DND-41 (cell line): ENCODE results near the gene DQX1.

Experiments used
- ATAC-seq: fragments of 200-7000 bp; cut with Tn5 transposase; 3 replicates; pipeline ENCODE4 v1.9.1; 2021; ENCODE audit warnings: low read depth; ENCODE audit not compliant: insufficient read depth
- DNase-seq: peaks from one replicate; pipeline ENCODE4 v3.0.0-alpha.2; 2020
- H2AFZ ChIP-seq: 2 replicates; pipeline ENCODE4 v1.6.0; 2012; ENCODE audit warnings: low read depth, low read length
- H3K27ac ChIP-seq: 2 replicates; pipeline ENCODE4 v1.5.1; 2012; ENCODE audit warnings: low read length, inconsistent platforms
- H3K27me3 ChIP-seq: fragments of 200-600 bp; sonication (generic); 2 replicates; pipeline ENCODE4 v1.6.0; 2012; ENCODE audit warnings: low read length, mild to moderate bottlenecking, inconsistent platforms; ENCODE audit not compliant: insufficient read depth, poor library complexity
- H3K36me3 ChIP-seq: 2 replicates; pipeline ENCODE4 v1.5.1; 2012; ENCODE audit warnings: low read length, inconsistent platforms; ENCODE audit not compliant: insufficient read depth
- H3K4me1 ChIP-seq: 2 replicates; pipeline ENCODE4 v1.5.1; 2012; ENCODE audit warnings: mild to moderate bottlenecking, low read length; ENCODE audit not compliant: insufficient read depth
- H3K4me2 ChIP-seq: 2 replicates; pipeline ENCODE4 v1.6.0; 2012; ENCODE audit warnings: mild to moderate bottlenecking, moderate library complexity, low read length, inconsistent platforms; ENCODE audit not compliant: insufficient read depth
- H3K4me3 ChIP-seq, 2 experiments: fragments of 200-600 bp in 1 of 2; shearing (Covaris generic) in 1 of 2; 2 replicates each; pipeline ENCODE4 v1.5.1; 2012 to 2016; ENCODE audit warnings: inconsistent platforms in 2 of 2, low read length in 2 of 2, mild to moderate bottlenecking in 2 of 2, low read depth in 1 of 2, moderate library complexity in 1 of 2
- H3K79me2 ChIP-seq: 2 replicates; pipeline ENCODE4 v1.6.0; 2012; ENCODE audit warnings: low read length, inconsistent platforms; ENCODE audit not compliant: insufficient read depth
- H3K9ac ChIP-seq: 2 replicates; pipeline ENCODE4 v1.6.0; 2012; ENCODE audit warnings: low read depth, mild to moderate bottlenecking, inconsistent platforms, low read length, moderate library complexity
- H3K9me3 ChIP-seq: 2 replicates; pipeline ENCODE4 v1.5.1; 2012; ENCODE audit warnings: low read length, moderate library complexity, mild to moderate bottlenecking, inconsistent platforms; ENCODE audit not compliant: insufficient read depth, severe bottlenecking
- H4K20me1 ChIP-seq: 2 replicates; pipeline ENCODE4 v1.6.0; 2012; ENCODE audit warnings: low read length; ENCODE audit not compliant: insufficient read depth
- EZH2 ChIP-seq: IDR thresholded peaks from 3 replicates; pipeline ENCODE4 v1.6.1; 2012; ENCODE audit warnings: borderline replicate concordance, low read depth, mild to moderate bottlenecking, moderate library complexity, low read length, inconsistent platforms; ENCODE audit not compliant: severe bottlenecking
- TF ChIP-seq, protein P1 (sequence below): IDR thresholded peaks from 2 replicates; pipeline ENCODE4 v1.5.1; 2012; ENCODE audit warnings: borderline replicate concordance, low read length, moderate library complexity, mild to moderate bottlenecking; ENCODE audit not compliant: poor library complexity, severe bottlenecking; ENCODE audit errors: extremely low read depth

Gene DQX1

GRCh38 chr2:74504591-74504990 is 21.4 kb downstream of the DQX1 start:
- Histone ChIP-seq H3K4me1 (peaks cover 36% of the 10 kb centered on the region), H2AFZ (no peak overlapping the region), H4K20me1 (no peaks in the 10 kb centered on the region), H3K27ac (no peak overlapping the region), H3K36me3 (peaks cover 11% of the 10 kb centered on the region), H3K9ac (no peak overlapping the region), H3K79me2 (peaks cover 14% of the 10 kb centered on the region), H3K4me3 (no peak overlapping the region), H3K27me3 (no peaks in the 10 kb centered on the region), H3K4me2 (no peak overlapping the region), H3K9me3 (no peaks in the 10 kb centered on the region)
- DNase-seq: no peak
- no peak for TF ChIP-seq EZH2
- TF ChIP-seq, protein P1, sequence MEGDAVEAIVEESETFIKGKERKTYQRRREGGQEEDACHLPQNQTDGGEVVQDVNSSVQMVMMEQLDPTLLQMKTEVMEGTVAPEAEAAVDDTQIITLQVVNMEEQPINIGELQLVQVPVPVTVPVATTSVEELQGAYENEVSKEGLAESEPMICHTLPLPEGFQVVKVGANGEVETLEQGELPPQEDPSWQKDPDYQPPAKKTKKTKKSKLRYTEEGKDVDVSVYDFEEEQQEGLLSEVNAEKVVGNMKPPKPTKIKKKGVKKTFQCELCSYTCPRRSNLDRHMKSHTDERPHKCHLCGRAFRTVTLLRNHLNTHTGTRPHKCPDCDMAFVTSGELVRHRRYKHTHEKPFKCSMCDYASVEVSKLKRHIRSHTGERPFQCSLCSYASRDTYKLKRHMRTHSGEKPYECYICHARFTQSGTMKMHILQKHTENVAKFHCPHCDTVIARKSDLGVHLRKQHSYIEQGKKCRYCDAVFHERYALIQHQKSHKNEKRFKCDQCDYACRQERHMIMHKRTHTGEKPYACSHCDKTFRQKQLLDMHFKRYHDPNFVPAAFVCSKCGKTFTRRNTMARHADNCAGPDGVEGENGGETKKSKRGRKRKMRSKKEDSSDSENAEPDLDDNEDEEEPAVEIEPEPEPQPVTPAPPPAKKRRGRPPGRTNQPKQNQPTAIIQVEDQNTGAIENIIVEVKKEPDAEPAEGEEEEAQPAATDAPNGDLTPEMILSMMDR: no peak
- no peak for ATAC-seq

DNA sequence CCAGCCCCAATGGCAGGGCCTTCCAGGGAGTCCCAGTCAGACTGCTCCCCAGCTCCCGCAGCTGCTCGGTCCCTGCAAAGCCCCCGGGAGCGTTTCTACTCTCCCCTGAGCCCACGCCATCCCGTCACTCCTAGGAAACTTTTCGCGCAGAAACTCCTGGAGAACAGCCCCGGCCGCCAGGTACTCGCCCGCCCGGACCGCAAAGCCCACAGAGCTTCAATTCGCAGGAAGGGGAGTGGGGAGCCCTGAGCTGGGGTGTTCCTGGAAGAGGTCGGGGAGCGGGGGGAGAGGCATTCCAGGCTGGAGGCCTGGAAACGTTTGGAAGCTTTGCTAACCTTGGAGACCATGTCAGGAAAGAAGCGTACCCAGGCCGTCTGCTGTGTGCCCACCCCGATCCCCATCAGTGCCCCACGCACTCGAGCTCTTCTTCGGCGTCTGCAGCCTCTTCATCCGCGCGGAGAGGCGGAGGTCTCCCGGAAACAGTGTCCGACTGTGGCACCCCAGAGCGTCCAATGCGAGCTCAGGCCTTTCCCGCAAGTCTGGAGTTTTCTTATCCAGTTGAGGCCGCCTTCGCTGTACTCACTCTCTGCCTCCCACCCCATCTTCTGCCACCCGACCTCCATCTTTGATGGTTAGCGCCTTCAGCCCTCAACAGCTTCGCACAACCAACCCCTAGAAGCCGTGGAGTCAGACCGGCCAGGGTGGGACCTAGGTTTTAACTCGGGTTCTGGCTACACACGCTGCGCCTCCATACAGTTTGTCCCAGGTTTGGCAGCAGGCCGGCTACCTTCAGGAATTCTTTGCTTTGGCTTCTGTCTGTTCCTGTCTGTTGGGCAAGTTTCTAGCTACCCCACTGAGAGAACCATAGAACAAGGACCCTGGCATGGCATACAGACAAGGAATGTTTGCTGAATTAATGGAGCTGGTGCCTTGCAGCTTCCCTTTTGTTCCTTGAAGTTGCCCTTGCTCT is 22.2 kb downstream of the DQX1 start:
- no peak for ATAC-seq
- DNase-seq: no peak
- no peak overlapping the region for H3K4me3 ChIP-seq
- no peak overlapping the region for H3K27ac ChIP-seq
- H2AFZ ChIP-seq: no peak overlapping the region
- TF ChIP-seq, protein P1: no peak
- no peak for TF ChIP-seq EZH2
- H3K9ac ChIP-seq: no peak overlapping the region
- H4K20me1 ChIP-seq: no peaks in the 10 kb centered on the region
- H3K9me3 ChIP-seq: no peaks in the 10 kb centered on the region
- peaks cover 11% of the 10 kb centered on the region for H3K36me3 ChIP-seq
- H3K79me2 ChIP-seq: peaks cover 19% of the 10 kb centered on the region
- H3K4me1 ChIP-seq: peaks cover 41% of the 10 kb centered on the region
- H3K27me3 ChIP-seq: no peaks in the 10 kb centered on the region
- H3K4me2 ChIP-seq: no peak overlapping the region

DNA sequence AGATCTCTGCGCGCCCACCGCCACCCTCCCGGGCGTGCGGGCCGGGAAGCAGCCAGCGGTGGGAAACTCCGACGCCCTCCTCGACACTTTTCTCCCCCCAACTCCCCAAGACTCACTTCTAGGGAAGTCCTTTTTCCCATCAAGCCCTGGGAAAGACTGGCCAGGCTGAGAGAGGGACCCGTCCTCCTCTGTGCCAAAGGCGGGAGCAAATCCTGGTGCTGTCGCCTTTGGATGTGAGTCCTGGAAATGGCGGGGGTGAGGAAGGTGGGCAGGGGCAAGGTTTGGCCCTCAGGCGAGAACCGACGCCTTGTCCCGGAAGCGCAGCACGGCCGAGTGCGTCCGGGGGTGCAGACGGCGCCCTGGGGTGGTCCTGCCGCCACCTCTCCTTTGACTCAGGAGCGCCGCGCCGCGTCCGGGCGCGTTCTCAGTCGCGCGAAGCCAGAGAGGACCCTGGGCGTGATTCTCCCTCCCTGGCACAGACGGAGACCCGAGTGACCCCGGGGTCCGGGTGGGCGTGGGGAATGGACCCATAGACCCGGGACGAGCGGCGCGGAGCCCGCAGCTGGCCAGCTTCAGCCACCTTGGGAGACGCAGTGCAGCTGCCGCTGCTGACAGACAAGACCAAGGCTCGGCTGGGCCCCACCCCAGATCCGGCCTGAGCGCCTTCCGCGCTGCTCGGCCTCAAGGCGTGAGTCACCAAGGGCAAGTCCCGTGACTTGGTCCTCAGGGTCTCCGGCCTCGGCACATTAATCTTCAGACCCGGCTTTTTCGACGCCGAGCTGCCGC is 23.1 kb downstream of the DQX1 start:
- Histone ChIP-seq H3K27me3 (no peaks in the 10 kb centered on the region), H3K36me3 (peaks cover 11% of the 10 kb centered on the region), H3K4me1 (peaks cover 36% of the 10 kb centered on the region), H3K9ac (no peak overlapping the region), H3K79me2 (peaks cover 28% of the 10 kb centered on the region), H3K27ac (no peak overlapping the region), H4K20me1 (no peaks in the 10 kb centered on the region), H3K4me2 (no peak overlapping the region), H3K4me3 (no peak overlapping the region), H3K9me3 (no peaks in the 10 kb centered on the region), H2AFZ (no peak overlapping the region)
- ATAC-seq (no peak), DNase-seq (no peak)
- no peak for TF ChIP-seq EZH2
- TF ChIP-seq, protein P1: no peak
